LoVo (cell line): Measurements from ENCODE around the gene DIP2C.

Experiments used
- DNase-seq: peaks from one replicate; pipeline ENCODE4 v3.0.0-alpha.2; 2016; ENCODE audit warnings: low spot score

DIP2C gene

GRCh38 chr10:625751-626711 is 63.4 kb downstream of the DIP2C start:
- DNase-seq: no peak

DNA sequence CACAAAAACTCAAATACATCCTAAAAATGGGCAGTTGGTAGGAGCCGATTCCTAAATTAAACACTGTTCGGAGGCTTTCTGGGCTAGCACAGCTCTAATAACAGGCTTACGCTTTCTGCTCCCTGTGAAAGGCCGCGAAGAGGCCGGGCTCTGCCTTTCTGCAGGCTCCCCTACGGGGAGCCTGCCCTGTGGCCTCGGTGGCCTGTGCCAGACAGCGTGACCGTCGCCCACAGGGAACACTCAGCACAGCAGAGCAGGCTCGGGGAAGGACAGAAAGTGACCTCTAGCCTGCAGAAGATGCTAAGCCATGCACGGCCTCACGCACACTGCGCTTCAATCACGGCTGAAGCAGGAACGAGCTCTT is 64.2 kb downstream of the DIP2C start:
- no peak for DNase-seq

- DNase-seq: no peak
Observed at GRCh38 chr10:624605-625332, 64.7 kb downstream of the DIP2C start.

DNA sequence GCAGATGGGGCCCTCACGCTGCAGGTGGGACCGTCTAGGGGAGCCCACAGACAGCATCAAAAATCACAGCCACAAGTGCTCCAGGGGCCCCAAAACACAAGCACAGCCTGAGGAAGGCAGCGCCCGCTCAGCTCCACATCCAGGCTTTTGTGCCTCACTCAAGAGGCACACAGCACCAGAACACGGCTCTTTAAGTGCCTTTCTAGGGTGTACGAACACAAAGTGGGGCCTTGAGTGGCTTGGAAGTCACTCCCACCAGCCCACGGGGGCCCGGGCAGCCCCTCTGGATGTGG is 65.2 kb downstream of the DIP2C start:
- no peak for DNase-seq

DNA sequence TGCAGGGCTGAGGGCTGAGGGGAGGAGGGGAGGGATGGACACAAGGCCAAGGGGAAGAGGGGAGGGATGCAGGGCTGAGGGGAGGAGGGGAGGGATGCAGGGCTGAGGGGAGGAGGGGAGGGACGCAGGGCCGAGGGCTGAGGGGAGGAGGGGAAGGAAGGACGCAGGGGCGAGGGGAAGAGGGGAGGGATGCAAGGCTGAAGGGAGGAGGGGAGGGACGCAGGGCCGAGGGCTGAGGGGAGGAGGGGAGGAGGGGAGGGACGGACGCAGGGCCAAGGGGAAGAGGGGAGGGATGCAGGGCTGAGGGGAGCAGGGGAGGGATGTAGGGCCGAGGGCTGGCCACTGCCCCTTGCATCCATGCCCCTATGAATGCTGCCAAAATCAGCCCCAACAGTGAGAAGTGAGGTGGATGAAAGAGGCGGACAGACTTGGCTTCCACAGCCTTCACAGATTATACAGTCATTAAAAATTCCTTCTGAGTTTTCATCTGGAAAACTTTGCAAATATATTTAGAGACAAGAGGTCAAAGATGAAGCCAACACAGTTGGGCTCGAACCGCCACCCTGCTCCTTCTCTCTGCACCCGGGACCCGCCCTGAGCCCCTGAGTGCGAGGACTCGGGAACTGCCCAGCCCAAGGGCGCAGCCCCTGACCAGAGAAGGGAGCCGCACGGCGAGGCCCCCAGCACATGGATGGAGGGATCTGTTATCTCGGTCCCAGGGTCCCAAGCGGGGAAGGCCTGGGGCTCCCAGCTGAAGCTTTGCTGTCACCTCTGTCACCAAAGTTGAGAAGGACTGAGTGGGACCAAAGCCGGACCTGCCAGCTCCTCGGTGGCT is 65.8 kb downstream of the DIP2C start:
- no peak for DNase-seq

GRCh38 chr10:623014-623413 is 66.5 kb downstream of the DIP2C start:
- DNase-seq: no peak

DNA sequence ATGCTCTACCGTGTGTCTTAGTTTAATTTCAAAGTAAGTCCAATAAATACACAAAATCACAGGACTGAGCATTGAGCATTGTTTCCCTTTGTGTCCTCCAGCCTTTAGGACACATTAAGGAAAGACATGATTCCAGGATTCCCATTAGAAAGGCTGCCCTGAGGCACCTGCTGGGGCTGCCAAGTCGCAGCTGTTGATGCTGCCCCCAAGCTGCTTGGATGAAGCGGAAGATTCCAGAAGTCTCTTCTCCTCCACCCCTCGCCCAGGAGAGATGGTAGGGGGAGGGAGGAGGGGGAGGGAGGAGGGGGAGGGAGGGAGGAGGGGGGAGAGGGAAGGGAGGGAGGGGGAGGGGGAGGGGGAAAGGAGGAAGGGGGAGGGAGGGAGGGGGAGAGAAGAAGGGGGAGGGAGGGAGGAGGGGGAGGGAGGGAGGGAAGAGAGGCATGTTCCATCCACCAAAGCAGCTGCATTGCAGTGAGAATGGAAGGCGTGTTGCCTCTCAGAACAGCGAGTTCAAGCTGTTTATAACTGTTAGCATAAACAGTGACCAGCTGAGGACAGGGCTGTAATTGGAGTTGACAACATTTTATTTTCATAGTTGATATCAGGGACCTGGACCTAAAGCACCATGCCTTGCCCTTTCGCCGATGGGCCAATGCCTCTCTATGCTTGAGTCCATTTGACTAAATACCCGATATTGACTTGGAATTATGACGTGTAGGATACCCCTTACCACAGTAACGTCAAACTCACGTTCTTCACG is 67.3 kb downstream of the DIP2C start:
- DNase-seq: no peak

DNA sequence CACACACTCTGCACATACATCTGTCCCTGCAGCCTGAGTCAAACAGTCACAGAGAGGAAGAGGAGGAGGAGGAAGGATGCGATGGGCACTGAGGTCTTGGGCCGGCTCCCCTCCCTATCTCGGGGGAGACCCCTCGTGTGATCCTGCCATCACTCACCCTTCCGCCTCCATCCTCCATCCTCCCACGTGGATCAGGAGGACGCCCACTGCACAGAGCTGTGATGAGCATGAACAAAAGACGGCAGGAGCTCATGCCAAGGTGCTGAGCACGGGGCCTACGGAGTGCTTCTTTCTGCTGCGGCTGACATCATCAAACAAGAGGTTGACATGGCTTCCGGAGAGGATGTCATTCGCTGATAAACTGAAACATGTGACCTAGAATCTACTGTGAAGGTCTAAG is 68.0 kb downstream of the DIP2C start:
- DNase-seq: no peak

DNA sequence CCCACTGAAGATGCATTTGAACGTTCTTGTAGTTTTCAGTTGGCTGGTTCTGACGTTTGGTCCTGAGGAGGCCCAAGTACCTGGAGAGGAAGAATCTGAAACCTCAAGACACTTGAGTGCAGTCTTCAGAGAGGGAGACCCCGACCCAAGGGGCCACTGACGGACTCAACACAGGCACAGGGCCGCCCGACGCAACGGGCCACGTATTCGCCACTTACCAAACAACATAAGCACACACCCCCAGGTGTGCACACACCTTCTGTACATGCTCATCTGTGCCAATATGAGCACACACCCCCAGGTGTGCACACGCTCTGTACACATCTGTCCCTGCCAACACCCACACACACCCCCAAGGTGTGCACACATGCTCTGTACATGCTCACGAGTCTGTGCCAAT is 68.5 kb downstream of the DIP2C start:
- no peak for DNase-seq

GRCh38 chr10:620417-620816 is 69.1 kb downstream of the DIP2C start:
- no peak for DNase-seq

DNA sequence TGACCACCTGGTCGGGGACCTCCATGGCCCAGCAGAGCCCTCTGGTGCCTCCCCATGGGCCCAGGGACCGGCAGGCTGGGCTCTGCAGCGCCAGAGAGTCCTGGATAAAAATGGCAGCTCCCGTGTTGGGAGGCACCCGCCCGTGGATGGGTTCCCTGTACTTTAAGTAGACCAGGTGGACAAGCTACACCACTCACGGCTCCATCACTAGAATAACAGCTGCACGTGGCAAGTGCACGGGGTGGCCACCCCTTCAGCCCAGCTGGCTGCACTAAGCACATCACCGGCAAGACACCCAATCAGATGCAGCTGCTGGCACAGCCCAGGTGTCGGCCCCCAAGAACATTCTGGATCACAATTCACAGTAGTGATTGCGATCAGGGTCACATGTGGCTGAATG is 69.8 kb downstream of the DIP2C start:
- DNase-seq: no peak

- no peak for DNase-seq
Observed at GRCh38 chr10:618229-618989, 71.1 kb downstream of the DIP2C start.

DNA sequence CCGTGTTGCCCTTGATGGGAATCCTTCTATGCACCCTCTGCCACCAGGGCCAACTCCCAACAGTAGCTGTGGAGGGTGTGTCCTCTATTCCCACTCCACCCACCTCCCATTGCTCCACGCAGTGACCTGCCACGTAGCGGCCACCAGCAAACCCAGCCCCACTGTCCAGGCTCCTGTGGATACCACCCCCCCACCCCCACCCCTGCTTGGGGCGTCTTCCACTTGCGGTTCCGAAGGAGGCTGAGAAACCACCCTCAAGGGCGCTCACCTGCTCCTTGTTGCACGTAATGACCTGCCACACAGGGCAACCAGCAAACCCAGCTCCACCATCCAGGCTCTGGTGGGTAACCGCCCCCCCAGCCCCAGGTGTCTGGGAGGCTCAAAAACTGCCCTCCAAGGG is 72.0 kb downstream of the DIP2C start:
- no peak for DNase-seq

DNA sequence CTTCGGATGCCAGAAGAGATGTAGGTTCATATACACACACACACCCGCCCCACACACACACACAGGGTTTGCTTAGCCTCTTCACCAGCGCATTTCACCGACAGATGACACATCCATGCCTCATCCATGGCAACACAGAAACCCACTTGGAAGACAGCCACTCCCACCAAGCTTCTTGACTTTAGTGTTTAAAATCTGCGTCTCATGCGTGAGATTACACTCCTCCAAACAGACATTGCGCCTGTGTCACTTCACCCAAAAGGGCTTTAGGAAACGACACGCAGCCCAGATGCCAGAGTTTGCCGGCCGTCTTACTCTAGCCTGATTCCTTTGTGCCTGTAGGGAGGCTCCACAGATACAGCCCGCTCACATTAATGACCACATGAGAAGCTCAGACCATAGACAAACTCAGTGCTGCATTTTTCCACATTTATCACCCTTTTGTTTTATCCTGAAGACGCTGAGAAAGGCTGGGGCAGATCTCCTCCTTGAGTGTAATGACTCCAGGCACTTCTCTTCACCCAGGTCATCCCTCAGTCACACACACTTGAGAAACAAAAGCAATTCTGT is 73.8 kb downstream of the DIP2C start:
- DNase-seq: no peak

DNA sequence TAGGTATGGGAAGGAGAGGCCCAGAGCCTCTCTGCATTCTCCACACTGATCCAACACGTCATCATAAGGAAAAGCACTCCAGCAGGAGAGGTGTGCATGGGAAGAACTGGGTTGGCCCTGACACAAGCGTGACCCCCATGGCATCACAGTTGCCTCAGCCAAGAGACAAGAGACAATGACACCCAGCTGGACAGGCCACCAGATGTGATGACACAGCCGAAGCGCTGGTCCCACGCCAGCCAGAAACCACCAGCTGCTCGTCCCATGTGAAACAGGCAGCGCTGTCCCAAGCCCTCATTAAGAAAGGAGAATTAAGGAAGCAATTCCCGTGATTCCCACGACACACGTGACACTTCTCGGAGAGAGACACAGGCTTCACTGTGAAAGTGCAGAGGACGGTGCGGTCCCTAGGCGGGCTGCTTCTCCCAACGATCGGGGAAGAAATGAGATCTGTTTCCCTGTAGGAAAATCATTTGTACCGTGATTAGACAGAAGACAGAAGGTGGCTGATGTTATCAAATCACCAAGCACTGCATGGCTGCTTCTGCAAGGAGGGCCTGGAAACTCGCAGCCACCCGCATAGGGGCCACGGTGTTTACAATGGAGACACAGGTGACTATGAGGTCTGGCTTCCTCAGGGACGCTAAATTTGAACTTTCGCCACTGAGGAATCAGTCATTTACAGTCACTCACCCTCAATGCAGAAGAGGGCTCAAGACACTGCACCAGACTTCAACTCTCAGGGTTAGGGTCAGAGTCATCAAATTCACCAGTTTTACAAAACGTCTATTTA is 74.5 kb downstream of the DIP2C start:
- no peak for DNase-seq

- DNase-seq: no peak
Observed at GRCh38 chr10:614139-614711, 75.2 kb downstream of the DIP2C start.

DNA sequence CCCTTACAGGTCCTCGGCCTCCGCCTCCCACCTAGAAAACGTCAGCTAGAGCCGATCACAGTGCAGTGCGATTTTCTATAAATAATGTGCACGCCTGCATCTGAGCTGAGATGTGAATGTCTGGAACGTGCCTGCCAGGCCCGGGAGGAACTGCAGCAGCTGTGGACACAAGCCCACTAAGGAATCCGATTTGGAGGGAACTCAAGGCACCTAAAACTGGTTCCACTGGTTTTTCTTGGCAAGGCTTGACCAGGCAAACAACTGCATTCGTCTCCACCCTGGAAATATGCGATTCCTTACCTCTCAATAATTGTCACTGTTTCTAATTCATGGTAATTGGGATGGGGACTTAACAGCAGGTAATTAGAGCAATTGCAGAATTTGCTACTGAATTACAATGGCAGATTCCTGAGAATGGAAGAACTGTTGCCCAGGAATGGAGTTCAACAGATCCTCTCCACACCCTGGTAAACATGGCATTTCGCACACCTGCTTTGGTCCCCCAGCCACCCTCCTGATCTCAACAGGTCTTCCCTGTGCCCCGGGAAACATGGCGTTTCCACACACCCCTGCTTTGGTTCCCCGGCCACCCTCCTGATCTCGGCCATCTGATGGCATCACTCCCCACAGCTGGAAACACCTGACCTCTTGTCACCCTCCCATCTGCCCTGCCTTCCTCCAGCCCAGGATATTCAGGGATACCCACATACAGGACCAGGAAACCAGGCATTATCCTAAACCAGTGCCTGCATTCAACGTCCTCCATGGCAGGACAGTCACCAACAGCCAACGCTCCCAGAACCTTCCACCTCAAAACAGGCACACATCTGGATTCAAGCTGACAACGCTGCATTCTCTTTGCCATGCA is 76.0 kb downstream of the DIP2C start:
- DNase-seq: peak; percentile 51

GRCh38 chr10:612696-613095 is 76.8 kb downstream of the DIP2C start:
- no peak for DNase-seq
